Activated CD8-positive, alpha-beta T cell treated with anti-CD3 and anti-CD28 coated beads for 36 hours (primary cell): Measurements from ENCODE around the gene ATG13. TPM values are rescaled to one million over a fixed set of nuclear protein-coding genes. Genes with fewer than 3 reads are reported as not detected.
"Not testable (repeated sequence)": the region's sequence is repeated elsewhere in the genome, so short reads cannot be mapped to it uniquely, and the experiment has no call there.

Experiments used
- ATAC-seq: fragments of 200-7000 bp; cut with Tn5 transposase; one replicate; pipeline ENCODE4 v1.10.0; 2021; ENCODE audit warnings: mild to moderate bottlenecking, moderate library complexity
- CTCF ChIA-PET: fragments of 350-600 bp; sonication (Branson Sonifier 250); formaldehyde crosslinking; loops from one replicate; lab custom pipeline; 2021; ENCODE audit warnings: antibody characterized with exemption; lab: Charles Lee
- POLR2A ChIA-PET: fragments of 350-600 bp; sonication (Branson Sonifier 250); formaldehyde crosslinking; loops from one replicate; lab custom pipeline; 2021; ENCODE audit warnings: antibody characterized with exemption; lab: Charles Lee
- DNase-seq: peaks from one replicate; pipeline ENCODE4 v3.0.0-alpha.2; 2020
- H3K27ac Mint-ChIP-seq: one replicate; pipeline ENCODE4 v1.8.0; 2021; ENCODE audit warnings: mild to moderate bottlenecking, mixed read lengths
- H3K27me3 Mint-ChIP-seq: one replicate; pipeline ENCODE4 v1.8.0; 2021; ENCODE audit warnings: mixed read lengths
- H3K36me3 Mint-ChIP-seq: one replicate; pipeline ENCODE4 v1.8.0; 2021; ENCODE audit warnings: low read depth, mixed read lengths
- H3K4me1 Mint-ChIP-seq: one replicate; pipeline ENCODE4 v1.8.0; 2021; ENCODE audit warnings: low read depth, mixed read lengths
- H3K4me3 Mint-ChIP-seq: one replicate; pipeline ENCODE4 v1.8.0; 2021; ENCODE audit warnings: mild to moderate bottlenecking, moderate library complexity, mixed read lengths
- H3K9me3 Mint-ChIP-seq: one replicate; pipeline ENCODE4 v1.8.0; 2021; ENCODE audit warnings: mixed read lengths
- CTCF ChIP-seq: fragments of 200-600 bp; IDR thresholded peaks from one replicate; pipeline ENCODE4 v1.8.0; 2022; ENCODE audit warnings: antibody characterized with exemption, mild to moderate bottlenecking
- intact Hi-C: fragments of 100-400 bp; cut with micrococcal nuclease; formaldehyde crosslinking; loops from one replicate; pipeline ENCODE4 v1.10.0; 2022
- total RNA-seq, 2 experiments: library from RNA; stranded (reverse); gene quantifications; one replicate each; pipeline ENCODE4 v1.2.3, GENCODE V29; 2021

Gene ATG13
- total RNA-seq, 2 experiments from 2014 or later = 53.4 to 61.2 TPM

- no peak for DNase-seq
- no peaks in the 10 kb centered on the region for H3K27me3 Mint-ChIP-seq
- CTCF ChIA-PET = no interaction called here
- H3K4me1 Mint-ChIP-seq = peaks cover 19% of the 10 kb centered on the region
- TF ChIP-seq CTCF = no peak
- intact Hi-C loops = no loop called here
- H3K36me3 Mint-ChIP-seq = peaks cover 16% of the 10 kb centered on the region
- no peak overlapping the region for H3K27ac Mint-ChIP-seq
- H3K9me3 Mint-ChIP-seq = peaks cover 3% of the 10 kb centered on the region
- H3K4me3 Mint-ChIP-seq = no peak overlapping the region
- no peak for ATAC-seq
- POLR2A ChIA-PET = no interaction called here
Measured at GRCh38 chr11:46582588-46582987, 34.8 kb upstream of the ATG13 start.

- ATAC-seq, H3K9me3 Mint-ChIP-seq, intact Hi-C loops, POLR2A ChIA-PET, H3K27ac Mint-ChIP-seq, H3K27me3 Mint-ChIP-seq, H3K4me3 Mint-ChIP-seq, CTCF ChIA-PET, DNase-seq: not testable (repeated sequence)
- Mint-ChIP-seq H3K4me1 (peaks cover 25% of the 10 kb centered on the region), H3K36me3 (peaks cover 18% of the 10 kb centered on the region)
Measured at GRCh38 chr11:46583513-46583912, 33.8 kb upstream of the ATG13 start.

GRCh38 chr11:46588131-46588530, 29.2 kb upstream of the ATG13 start:
- H3K27me3 Mint-ChIP-seq = no peaks in the 10 kb centered on the region
- CTCF ChIA-PET = interaction anchor here (1.6 kb wide), 1 partner anchor 18 kb away, joined by 3 read pairs; no protein-coding TSS in a partner anchor

GRCh38 chr11:46588915-46589314, 28.4 kb upstream of the ATG13 start:
- POLR2A ChIA-PET = interaction anchor here (0.6 kb wide), 1 partner anchor 964 kb away, joined by 3 read pairs; no protein-coding TSS in a partner anchor
- Mint-ChIP-seq H3K27me3 (no peaks in the 10 kb centered on the region), H3K9me3 (no peaks in the 10 kb centered on the region), H3K4me3 (no peak overlapping the region), H3K4me1 (peaks cover 32% of the 10 kb centered on the region), H3K27ac (no peak overlapping the region), H3K36me3 (peaks cover 9% of the 10 kb centered on the region)
- intact Hi-C loops = no loop called here
- CTCF ChIA-PET = interaction anchor here (3.4 kb wide), 1 partner anchor 60 kb away, joined by 11 read pairs; no protein-coding TSS in a partner anchor
- ATAC-seq (no peak), DNase-seq (no peak)
- TF ChIP-seq CTCF = no peak

More at GRCh38 chr11:46588131-46588530, 29.2 kb upstream of the ATG13 start:
- H3K4me3 Mint-ChIP-seq = no peak overlapping the region
- ATAC-seq (no peak), DNase-seq (no peak)
- intact Hi-C loops = no loop called here
- H3K9me3 Mint-ChIP-seq = no peaks in the 10 kb centered on the region
- POLR2A ChIA-PET = interaction anchor here (0.6 kb wide), 1 partner anchor 71 kb away, joined by 3 read pairs; no protein-coding TSS in a partner anchor
- peaks cover 9% of the 10 kb centered on the region for H3K36me3 Mint-ChIP-seq
- H3K27ac Mint-ChIP-seq = no peak overlapping the region
- H3K4me1 Mint-ChIP-seq = peaks cover 32% of the 10 kb centered on the region
- no peak for TF ChIP-seq CTCF

- Mint-ChIP-seq H3K36me3 (peaks cover 6% of the 10 kb centered on the region), H3K9me3 (no peaks in the 10 kb centered on the region), H3K4me1 (peaks cover 39% of the 10 kb centered on the region), H3K27me3 (no peaks in the 10 kb centered on the region), H3K27ac (no peak overlapping the region), H3K4me3 (no peak overlapping the region)
- POLR2A ChIA-PET = interaction anchor here (1.3 kb wide), 1 partner anchor 27 kb away, joined by 4 read pairs; the partner anchor contains the start of gene ATG13
- CTCF ChIA-PET = interaction anchor here (1.8 to 3.4 kb wide), 2 partner anchors 62 to 202 kb away, joined by 5 to 11 read pairs; no protein-coding TSS in a partner anchor
- DNase-seq (no peak), ATAC-seq (no peak)
- TF ChIP-seq CTCF = no peak
- intact Hi-C loops = no loop called here
Measured at GRCh38 chr11:46590740-46591605, 26.4 kb upstream of the ATG13 start.
